ENCODE data around the gene NTRK2. TPM values are rescaled to one million over a fixed set of nuclear protein-coding genes. Genes with fewer than 3 reads are reported as not detected.

NTRK2 gene
- total and polyA plus RNA-seq, 2 donors: 7.7 to 56.7 TPM

DNA sequence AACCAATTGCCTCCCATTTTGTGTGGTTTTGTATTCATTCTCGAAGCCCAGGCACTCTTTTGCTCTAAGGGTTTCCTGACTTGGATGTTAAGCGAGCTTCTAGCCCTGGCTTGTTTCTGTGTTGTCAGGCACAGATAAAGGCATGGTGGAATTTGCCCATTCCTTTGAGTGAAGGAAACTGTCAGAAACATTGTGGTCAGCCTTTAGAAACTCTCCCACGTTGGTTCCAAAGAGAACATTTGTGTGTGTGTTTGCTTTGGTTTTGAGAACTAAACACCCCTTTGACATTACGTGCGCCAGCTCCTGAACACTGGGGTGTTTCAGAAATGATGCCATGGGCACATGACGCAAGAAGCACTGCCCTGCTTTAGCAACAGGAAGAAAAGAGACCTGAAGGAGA lies 320.9 kb downstream of the NTRK2 start:
- 72% methylated on average over 6 of the region's 6 CpGs for WGBS
- Histone ChIP-seq H3K36me3 (ENCODE audit: insufficient read depth) (no peaks in the 10 kb centered on the region), H3K4me3 (ENCODE audit: low read depth, low read length) (no peak overlapping the region), H3K27ac (ENCODE audit: low read depth) (no peak overlapping the region), H3K4me1 (ENCODE audit: insufficient read depth) (no peaks in the 10 kb centered on the region)
- no peak for DNase-seq (ENCODE audit: extremely low spot score)

DNA sequence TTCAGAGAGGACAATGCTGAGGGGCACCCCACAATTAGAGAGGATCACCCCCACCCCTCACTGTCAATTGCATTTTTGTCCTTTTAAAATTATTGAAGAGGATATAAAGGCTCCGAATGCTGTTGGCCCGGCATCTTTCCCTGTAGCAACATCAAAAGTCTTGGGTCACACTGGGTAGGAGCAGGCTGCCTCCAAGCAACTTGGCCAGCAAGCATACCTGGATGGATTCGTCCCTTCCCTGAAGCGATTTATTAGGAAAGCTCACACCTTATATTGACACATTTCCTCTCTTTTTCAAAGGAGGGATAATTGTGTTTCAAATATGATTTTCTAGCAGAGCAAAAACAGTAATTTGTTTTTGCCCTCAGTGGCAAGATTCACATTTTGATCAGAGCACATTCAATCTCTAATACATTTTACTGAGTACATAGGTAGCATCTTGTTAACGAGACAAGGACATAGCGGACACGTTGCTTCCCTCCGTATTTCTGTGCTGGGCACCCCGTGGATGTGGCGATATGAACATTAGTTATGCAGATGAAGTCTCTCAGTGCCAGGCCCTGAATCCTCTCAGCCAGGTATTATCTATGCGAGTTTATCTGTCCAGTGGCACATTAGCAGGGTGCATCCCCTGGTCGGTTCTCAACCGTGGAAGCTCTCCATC lies 321.5 kb downstream of the NTRK2 start:
- no peaks in the 10 kb centered on the region for H3K36me3 ChIP-seq (ENCODE audit: insufficient read depth)
- H3K27ac ChIP-seq (ENCODE audit: low read depth): no peak overlapping the region
- 93% methylated on average over 13 of the region's 13 CpGs for WGBS
- no peak overlapping the region for H3K4me3 ChIP-seq (ENCODE audit: low read depth, low read length)
- no peaks in the 10 kb centered on the region for H3K4me1 ChIP-seq (ENCODE audit: insufficient read depth)
- DNase-seq (ENCODE audit: extremely low spot score): no peak

DNA sequence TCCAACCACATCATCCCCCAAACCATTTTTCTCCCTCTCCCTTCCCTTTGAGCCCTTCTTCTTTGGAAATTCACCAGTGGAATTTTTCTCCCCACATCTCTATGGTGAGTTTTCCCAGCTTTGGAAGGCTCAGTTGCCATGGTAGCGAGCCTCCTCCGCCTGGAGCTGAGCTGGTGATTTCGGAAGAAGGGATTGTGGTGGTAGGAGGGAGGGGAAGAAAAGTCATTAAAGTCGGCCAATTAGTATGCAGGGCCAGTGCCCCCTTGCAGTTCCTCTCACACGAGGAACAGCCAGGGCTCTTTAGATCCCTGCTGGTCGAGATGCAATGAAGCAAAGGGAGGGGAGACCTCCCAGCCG lies 322.0 kb downstream of the NTRK2 start:
- Histone ChIP-seq H3K36me3 (ENCODE audit: insufficient read depth) (no peaks in the 10 kb centered on the region), H3K27ac (ENCODE audit: low read depth) (no peak overlapping the region), H3K4me3 (ENCODE audit: low read depth, low read length) (no peak overlapping the region), H3K4me1 (ENCODE audit: insufficient read depth) (no peaks in the 10 kb centered on the region)
- 78% methylated on average over 7 of the region's 7 CpGs for WGBS
- no peak for DNase-seq (ENCODE audit: extremely low spot score)

DNA sequence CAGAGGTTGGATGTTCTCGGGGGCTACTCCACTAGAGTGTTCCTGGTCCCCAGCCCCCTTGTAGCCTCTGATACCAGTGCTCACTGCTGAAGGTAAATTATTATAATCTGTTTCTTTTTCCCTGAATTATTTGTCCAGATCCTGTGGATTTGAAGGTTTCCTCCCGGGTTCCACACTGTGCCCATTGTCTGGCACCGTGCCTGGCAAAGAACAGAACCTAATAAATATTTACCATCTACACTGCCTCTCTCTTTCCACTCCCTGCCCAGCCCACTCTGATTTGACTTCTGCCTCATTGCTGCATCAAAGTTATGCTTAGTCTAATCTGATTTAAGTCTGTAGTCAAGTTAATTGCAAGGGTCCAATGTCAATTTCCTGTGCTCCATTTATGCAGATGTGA lies 322.9 kb downstream of the NTRK2 start:
- no peak overlapping the region for H3K4me3 ChIP-seq (ENCODE audit: low read depth, low read length)
- no peak overlapping the region for H3K27ac ChIP-seq (ENCODE audit: low read depth)
- H3K36me3 ChIP-seq (ENCODE audit: insufficient read depth): no peaks in the 10 kb centered on the region
- no peaks in the 10 kb centered on the region for H3K4me1 ChIP-seq (ENCODE audit: insufficient read depth)
- 69% methylated on average over 3 of the region's 3 CpGs for WGBS
- DNase-seq (ENCODE audit: extremely low spot score): no peak

DNA sequence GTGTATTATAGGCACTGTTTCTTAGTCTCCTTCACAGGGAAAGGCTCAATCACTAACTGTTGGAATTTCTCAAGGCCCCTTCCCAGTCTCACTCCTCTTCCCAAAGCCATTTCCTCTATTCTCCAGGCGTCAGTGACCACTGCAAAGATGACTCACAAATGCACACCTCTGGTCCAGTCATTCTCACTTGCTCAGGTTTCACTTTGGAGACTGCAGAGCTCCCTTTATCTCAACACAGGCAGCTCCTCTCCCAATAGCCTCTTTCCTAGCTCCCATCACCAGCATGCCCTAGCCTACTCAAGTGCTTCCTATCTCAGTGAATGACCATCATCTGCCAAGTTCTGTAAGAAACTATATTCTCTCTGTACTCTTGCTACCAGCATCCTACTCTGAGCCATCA lies 323.6 kb downstream of the NTRK2 start:
- Histone ChIP-seq H3K27ac (ENCODE audit: low read depth) (no peak overlapping the region), H3K36me3 (ENCODE audit: insufficient read depth) (no peaks in the 10 kb centered on the region), H3K4me3 (ENCODE audit: low read depth, low read length) (no peak overlapping the region), H3K4me1 (ENCODE audit: insufficient read depth) (no peaks in the 10 kb centered on the region)
- WGBS: 82% methylated on average over 1 of the region's 1 CpG
- DNase-seq (ENCODE audit: extremely low spot score): no peak

DNA sequence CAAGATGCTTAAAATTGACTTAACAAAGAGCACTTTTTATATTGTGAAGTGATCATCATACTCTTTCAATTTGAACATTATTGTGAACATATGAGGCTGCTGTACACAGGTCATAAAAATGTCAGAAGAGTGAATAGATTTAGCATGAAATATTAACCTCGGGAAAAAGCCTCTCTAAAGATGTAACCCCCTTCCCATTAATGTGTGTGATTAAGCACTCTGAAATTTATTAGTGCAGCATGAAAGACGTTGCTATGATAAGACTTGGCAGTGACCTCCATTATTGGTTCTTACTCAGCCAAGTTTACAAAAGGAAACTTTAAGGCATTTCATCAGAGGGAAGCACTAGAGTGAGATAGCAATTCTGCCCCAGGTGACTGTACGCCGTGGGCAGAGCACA lies 326.5 kb downstream of the NTRK2 start:
- Histone ChIP-seq H3K4me3 (ENCODE audit: low read depth, low read length) (no peak overlapping the region), H3K36me3 (ENCODE audit: insufficient read depth) (no peaks in the 10 kb centered on the region), H3K27ac (ENCODE audit: low read depth) (no peak overlapping the region), H3K4me1 (ENCODE audit: insufficient read depth) (no peaks in the 10 kb centered on the region)
- 24% methylated on average over 4 of the region's 4 CpGs for WGBS
- peak; percentile 73 for DNase-seq (ENCODE audit: extremely low spot score)

DNA sequence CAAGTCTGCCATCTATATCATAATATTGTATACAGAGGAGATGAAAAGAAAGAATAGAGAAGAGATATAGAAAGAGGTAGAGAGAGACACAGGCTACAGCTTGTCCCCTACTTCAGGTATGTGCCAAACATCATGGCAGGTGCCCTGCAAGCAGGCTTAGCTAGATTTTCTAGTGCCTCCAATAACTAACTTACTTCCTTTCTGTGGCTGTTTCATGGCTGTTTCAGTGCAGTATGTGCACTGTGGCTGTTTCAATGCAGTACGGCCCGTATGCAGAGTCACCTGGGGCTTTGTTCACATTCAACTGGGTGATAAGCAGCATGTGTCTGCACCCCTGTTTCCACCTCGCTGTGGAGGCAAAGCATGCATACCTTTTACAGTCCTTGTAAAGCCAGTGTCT lies 327.2 kb downstream of the NTRK2 start:
- Histone ChIP-seq H3K4me3 (ENCODE audit: low read depth, low read length) (no peak overlapping the region), H3K27ac (ENCODE audit: low read depth) (no peak overlapping the region), H3K4me1 (ENCODE audit: insufficient read depth) (no peaks in the 10 kb centered on the region), H3K36me3 (ENCODE audit: insufficient read depth) (no peaks in the 10 kb centered on the region)
- DNase-seq (ENCODE audit: extremely low spot score): no peak
- WGBS: 80% methylated on average over 3 of the region's 3 CpGs

DNA sequence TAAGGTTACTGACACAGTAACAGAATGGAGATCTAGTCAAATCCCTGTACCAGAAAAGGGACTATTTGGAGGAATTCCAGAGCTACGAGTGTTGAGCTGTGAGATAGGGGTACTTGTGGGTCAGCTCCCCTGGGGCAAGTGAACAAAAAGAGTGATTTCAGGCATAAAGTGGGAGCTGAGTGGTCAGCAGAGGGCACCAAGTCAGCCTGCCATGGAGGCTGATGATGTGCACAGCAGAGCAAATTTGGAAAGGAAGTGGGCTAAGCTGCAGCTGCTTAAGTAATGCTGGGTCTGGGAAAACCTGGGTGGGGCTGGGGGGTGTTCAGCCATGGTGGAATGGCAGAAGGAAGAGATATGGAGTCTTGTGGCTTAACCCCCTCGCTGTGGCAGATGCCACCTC lies 327.9 kb downstream of the NTRK2 start:
- no peak for DNase-seq (ENCODE audit: extremely low spot score)
- no peak overlapping the region for H3K4me3 ChIP-seq (ENCODE audit: low read depth, low read length)
- H3K4me1 ChIP-seq (ENCODE audit: insufficient read depth): no peaks in the 10 kb centered on the region
- H3K27ac ChIP-seq (ENCODE audit: low read depth): no peak overlapping the region
- no peaks in the 10 kb centered on the region for H3K36me3 ChIP-seq (ENCODE audit: insufficient read depth)
- 79% methylated on average over 2 of the region's 2 CpGs for WGBS

DNA sequence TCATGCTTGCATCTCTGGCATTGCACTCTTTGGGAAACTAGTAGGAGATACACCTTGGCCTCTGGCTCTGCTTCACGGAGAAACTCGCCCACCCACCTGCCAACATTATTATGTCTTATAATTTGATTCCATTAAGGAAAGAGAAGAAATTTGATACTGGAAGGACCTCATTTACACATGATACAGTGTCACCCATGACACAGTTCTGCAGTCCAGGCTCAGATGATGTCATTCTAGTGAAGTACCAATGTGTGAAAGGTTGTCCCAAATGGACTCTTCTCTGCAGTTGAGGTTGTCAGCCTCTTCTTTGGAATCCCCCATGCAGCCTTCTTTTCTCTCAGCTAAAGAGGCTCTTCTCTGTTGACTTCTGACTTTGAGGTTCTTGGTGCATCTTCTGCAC lies 329.1 kb downstream of the NTRK2 start:
- Histone ChIP-seq H3K27ac (ENCODE audit: low read depth) (no peak overlapping the region), H3K4me3 (ENCODE audit: low read depth, low read length) (no peak overlapping the region), H3K4me1 (ENCODE audit: insufficient read depth) (no peaks in the 10 kb centered on the region), H3K36me3 (ENCODE audit: insufficient read depth) (no peaks in the 10 kb centered on the region)
- DNase-seq (ENCODE audit: extremely low spot score): no peak
- 76% methylated on average over 2 of the region's 2 CpGs for WGBS

DNA sequence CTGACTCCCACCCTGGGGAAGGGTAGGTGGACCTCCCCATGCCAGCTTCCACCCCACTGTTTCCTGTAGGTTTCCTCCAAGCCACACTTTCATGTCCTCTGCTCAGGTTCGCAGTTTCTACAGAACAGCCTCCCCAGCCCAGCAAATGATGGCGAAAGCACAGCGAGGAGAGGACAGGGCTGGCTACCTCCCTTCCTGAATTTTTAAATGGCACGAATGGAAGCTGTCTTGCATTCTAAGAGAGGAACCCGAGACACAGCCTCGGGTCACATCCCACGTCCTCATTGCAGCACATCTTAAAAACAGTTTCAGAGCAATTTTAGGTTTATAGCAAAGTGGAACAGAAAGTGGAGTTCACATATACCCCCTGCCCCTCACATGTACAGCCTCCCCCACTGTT lies 330.3 kb downstream of the NTRK2 start:
- whole genome bisulfite sequencing: 86% methylated on average over 7 of the region's 7 CpGs
- no peak for DNase-seq (ENCODE audit: extremely low spot score)
- H3K4me1 ChIP-seq (ENCODE audit: insufficient read depth): no peaks in the 10 kb centered on the region
- no peak overlapping the region for H3K27ac ChIP-seq (ENCODE audit: low read depth)
- no peaks in the 10 kb centered on the region for H3K36me3 ChIP-seq (ENCODE audit: insufficient read depth)
- no peak overlapping the region for H3K4me3 ChIP-seq (ENCODE audit: low read depth, low read length)

DNA sequence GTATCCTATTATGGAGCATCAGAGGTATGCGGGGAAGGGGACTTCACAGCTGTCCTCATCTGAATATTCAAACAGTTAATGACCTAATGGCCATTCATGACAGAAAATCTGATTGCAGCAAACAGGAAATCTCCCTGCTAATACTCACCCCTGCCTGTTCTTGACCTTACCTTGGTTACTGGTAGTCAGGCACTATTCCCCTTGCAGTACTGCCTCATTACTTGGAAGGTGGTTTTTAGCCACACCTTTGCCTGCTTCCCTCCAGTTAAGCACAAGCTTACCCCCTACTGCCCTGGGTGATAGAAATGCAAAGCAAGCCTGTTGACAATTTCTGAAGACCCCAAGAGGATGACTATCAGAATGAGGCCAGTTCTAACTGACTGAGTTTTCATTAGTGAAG lies 332.4 kb downstream of the NTRK2 start:
- 92% methylated on average over 1 of the region's 1 CpG for WGBS

DNA sequence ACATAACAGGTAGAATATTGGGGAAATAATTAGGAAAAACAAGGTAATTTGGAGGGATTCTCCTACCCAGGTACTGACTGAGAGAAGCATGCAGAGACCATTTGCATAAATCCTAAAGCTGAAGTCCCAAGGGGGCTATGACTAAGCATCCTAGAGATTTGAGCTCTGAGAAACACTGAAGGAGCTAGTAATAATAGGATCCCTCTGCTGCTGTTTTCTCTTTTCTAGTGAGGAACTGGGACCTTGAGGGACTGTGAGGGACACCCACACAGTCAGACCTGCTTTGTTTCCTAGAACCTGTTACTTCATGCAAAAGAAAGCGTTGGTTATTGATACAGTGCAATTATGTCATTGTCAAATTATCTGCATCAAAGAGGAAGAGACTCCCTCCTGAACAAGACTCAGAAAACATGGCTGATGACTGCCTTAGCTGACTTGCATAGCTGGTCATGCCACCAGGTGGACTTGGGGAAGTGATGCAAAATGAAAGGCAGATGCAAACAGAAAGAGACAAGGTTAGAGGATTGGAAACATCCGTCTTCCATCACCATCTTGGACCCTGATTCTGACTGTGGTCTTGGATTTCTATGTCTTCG lies 335.4 kb downstream of the NTRK2 start:
- 71% methylated on average over 3 of the region's 3 CpGs for WGBS

More for the DNA sequence above, 332.4 kb downstream of the NTRK2 start:
- no peaks in the 10 kb centered on the region for H3K4me1 ChIP-seq (ENCODE audit: insufficient read depth)
- no peak overlapping the region for H3K4me3 ChIP-seq (ENCODE audit: low read depth, low read length)
- DNase-seq (ENCODE audit: extremely low spot score): no peak
- H3K27ac ChIP-seq (ENCODE audit: low read depth): no peak overlapping the region
- no peaks in the 10 kb centered on the region for H3K36me3 ChIP-seq (ENCODE audit: insufficient read depth)

DNA sequence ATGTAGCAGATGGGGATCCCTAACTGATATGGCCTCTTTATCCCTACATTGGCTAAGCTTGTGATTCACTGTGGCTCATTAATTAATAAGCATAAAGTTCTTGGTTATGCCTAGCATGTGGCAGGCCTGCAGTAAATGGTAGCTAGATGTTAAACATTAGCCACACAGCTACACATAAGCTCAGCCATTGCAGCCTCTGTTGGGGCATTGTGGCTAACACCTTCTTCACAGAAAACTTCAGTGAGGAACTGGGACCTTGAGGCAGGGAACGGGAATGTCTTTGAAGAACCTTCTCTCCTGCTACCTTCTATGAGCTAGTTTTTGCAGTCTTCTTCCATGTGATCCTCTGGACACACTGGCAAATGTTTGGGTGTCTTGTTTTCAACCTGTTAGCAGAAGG lies 338.2 kb downstream of the NTRK2 start:
- no peaks in the 10 kb centered on the region for H3K36me3 ChIP-seq (ENCODE audit: insufficient read depth)
- 97% methylated on average over 1 of the region's 1 CpG for WGBS
- no peak overlapping the region for H3K4me3 ChIP-seq (ENCODE audit: low read depth, low read length)
- no peak for DNase-seq (ENCODE audit: extremely low spot score)
- H3K4me1 ChIP-seq (ENCODE audit: insufficient read depth): no peaks in the 10 kb centered on the region
- H3K27ac ChIP-seq (ENCODE audit: low read depth): no peak overlapping the region

More for the DNA sequence above, 335.4 kb downstream of the NTRK2 start:
- no peak for DNase-seq (ENCODE audit: extremely low spot score)
- Histone ChIP-seq H3K36me3 (ENCODE audit: insufficient read depth) (no peaks in the 10 kb centered on the region), H3K27ac (ENCODE audit: low read depth) (no peak overlapping the region), H3K4me3 (ENCODE audit: low read depth, low read length) (no peak overlapping the region), H3K4me1 (ENCODE audit: insufficient read depth) (no peaks in the 10 kb centered on the region)

DNA sequence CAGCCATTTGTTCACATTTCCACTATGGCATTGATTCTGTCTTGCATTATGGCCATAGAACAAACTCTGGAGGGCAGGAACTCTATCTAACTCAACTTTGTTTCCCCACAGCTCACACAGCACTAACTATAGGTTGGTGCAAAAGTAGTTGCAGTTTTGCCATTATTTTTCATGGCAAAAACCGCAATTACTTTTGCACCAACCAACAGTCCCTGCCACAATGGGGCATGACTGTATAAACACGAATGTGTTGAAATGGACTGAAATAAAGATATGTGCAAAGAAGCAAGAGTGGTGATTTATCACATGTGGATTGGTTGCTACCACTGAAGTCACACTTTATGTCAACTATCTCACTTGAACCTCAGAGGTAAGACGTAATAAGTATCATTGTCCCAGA lies 338.7 kb downstream of the NTRK2 start:
- whole genome bisulfite sequencing: 96% methylated on average over 3 of the region's 3 CpGs
- H3K36me3 ChIP-seq (ENCODE audit: insufficient read depth): no peaks in the 10 kb centered on the region
- H3K4me1 ChIP-seq (ENCODE audit: insufficient read depth): no peaks in the 10 kb centered on the region
- DNase-seq (ENCODE audit: extremely low spot score): no peak
- H3K4me3 ChIP-seq (ENCODE audit: low read depth, low read length): no peak overlapping the region
- H3K27ac ChIP-seq (ENCODE audit: low read depth): no peak overlapping the region

DNA sequence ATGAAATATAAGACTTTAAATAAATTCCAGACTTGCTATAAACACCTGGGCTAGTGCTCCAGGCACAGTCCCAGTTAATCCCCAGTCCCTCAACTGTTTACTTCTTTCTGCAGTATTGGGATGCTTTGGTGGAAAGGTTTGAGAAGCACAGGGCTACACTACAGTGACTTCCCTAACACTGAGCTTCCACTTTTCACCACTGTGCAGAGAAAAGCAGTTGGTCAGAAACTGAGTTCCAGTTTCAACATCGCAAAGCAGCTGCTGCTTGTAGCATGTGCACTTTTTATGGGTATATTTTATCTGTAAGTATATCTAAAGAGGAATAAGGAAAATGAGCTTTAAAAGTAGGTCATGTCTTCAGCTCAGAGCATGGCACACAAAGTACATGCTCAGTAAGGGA lies 339.7 kb downstream of the NTRK2 start:
- H3K4me1 ChIP-seq (ENCODE audit: insufficient read depth): no peaks in the 10 kb centered on the region
- H3K36me3 ChIP-seq (ENCODE audit: insufficient read depth): no peaks in the 10 kb centered on the region
- no peak overlapping the region for H3K4me3 ChIP-seq (ENCODE audit: low read depth, low read length)
- WGBS: 46% methylated on average over 1 of the region's 1 CpG
- H3K27ac ChIP-seq (ENCODE audit: low read depth): no peak overlapping the region
- no peak for DNase-seq (ENCODE audit: extremely low spot score)
